ENCODE results near the gene CD1D.

GRCh38 chr1:158148468-158148867 lies 32.2 kb upstream of the CD1D start:
- TF ChIP-seq, protein P1, sequence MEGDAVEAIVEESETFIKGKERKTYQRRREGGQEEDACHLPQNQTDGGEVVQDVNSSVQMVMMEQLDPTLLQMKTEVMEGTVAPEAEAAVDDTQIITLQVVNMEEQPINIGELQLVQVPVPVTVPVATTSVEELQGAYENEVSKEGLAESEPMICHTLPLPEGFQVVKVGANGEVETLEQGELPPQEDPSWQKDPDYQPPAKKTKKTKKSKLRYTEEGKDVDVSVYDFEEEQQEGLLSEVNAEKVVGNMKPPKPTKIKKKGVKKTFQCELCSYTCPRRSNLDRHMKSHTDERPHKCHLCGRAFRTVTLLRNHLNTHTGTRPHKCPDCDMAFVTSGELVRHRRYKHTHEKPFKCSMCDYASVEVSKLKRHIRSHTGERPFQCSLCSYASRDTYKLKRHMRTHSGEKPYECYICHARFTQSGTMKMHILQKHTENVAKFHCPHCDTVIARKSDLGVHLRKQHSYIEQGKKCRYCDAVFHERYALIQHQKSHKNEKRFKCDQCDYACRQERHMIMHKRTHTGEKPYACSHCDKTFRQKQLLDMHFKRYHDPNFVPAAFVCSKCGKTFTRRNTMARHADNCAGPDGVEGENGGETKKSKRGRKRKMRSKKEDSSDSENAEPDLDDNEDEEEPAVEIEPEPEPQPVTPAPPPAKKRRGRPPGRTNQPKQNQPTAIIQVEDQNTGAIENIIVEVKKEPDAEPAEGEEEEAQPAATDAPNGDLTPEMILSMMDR (IDR thresholded peaks at IDR 0.05), result no peak
- TF ChIP-seq POLR2A (IDR thresholded peaks at IDR 0.05), result no peak

Measured in esophagus squamous epithelium (tissue), 4 donors.